ENCODE data around the gene CPNE7.
"Not testable (repeated sequence)": the region's sequence is repeated elsewhere in the genome, so short reads cannot be mapped to it uniquely, and the experiment has no call there.

CPNE7 gene

GRCh38 chr16:89583895-89584644, 8.5 kb downstream of the CPNE7 start:
- TF ChIP-seq CTCF (IDR thresholded peaks at IDR 0.05; ENCODE audit: low read depth, low read length), result no peak
- no peak for DNase-seq (ENCODE audit: low read depth in 2 of 2)
- no peak overlapping the region for H3K4me3 ChIP-seq (replicated peaks in 1 of 2; ENCODE audit: low read depth in 2 of 2, low read length in 2 of 2)

- no peak for TF ChIP-seq CTCF (IDR thresholded peaks at IDR 0.05; ENCODE audit: low read depth, low read length)
- H3K4me3 ChIP-seq (replicated peaks in 1 of 2; ENCODE audit: low read depth in 2 of 2, low read length in 2 of 2), result no peak overlapping the region
- no peak for DNase-seq (ENCODE audit: low read depth in 2 of 2)
Observed at GRCh38 chr16:89584768-89585549, 9.4 kb downstream of the CPNE7 start.

- no peak overlapping the region for H3K4me3 ChIP-seq (replicated peaks in 1 of 2; ENCODE audit: low read depth in 2 of 2, low read length in 2 of 2)
- no peak for TF ChIP-seq CTCF (IDR thresholded peaks at IDR 0.05; ENCODE audit: low read depth, low read length)
- no peak for DNase-seq (ENCODE audit: low read depth in 2 of 2)
Observed at GRCh38 chr16:89586218-89586617, 10.7 kb downstream of the CPNE7 start.

- DNase-seq (ENCODE audit: low read depth in 2 of 2), result peak; percentile 66 to 82
- no peak overlapping the region for H3K4me3 ChIP-seq (replicated peaks in 1 of 2; ENCODE audit: low read depth in 2 of 2, low read length in 2 of 2)
- no peak for TF ChIP-seq CTCF (IDR thresholded peaks at IDR 0.05; ENCODE audit: low read depth, low read length)
Observed at GRCh38 chr16:89586853-89587252, 11.3 kb downstream of the CPNE7 start.

GRCh38 chr16:89587676-89588075, 12.1 kb downstream of the CPNE7 start:
- H3K4me3 ChIP-seq (replicated peaks in 1 of 2; ENCODE audit: low read depth in 2 of 2, low read length in 2 of 2); DNase-seq (ENCODE audit: low read depth in 2 of 2): not testable (repeated sequence)

GRCh38 chr16:89588413-89589109, 13.0 kb downstream of the CPNE7 start:
- DNase-seq (ENCODE audit: low read depth in 2 of 2), result no peak
- no peak for TF ChIP-seq CTCF (IDR thresholded peaks at IDR 0.05; ENCODE audit: low read depth, low read length)
- H3K4me3 ChIP-seq (replicated peaks in 1 of 2; ENCODE audit: low read depth in 2 of 2, low read length in 2 of 2), result no peak overlapping the region
